Kasumi-1 (cell line): ENCODE data around the gene MLXIP.
"Not testable (repeated sequence)": the region's sequence is repeated elsewhere in the genome, so short reads cannot be mapped to it uniquely, and the experiment has no call there.

Experiments used
- DNase-seq, 2 experiments: peaks; one replicate each; lab custom pipeline; 2025; lab: John Stamatoyannopoulos, UW

The MLXIP gene

GRCh38 chr12:122078141-122079032, at the start of gene MLXIP:
Gene MLXIP (plus strand): TSS chr12:122078756. CDS start chr12:122078854, 98 bp downstream.
- peak; percentile 80 to 86 for DNase-seq

GRCh38 chr12:122028905-122029560, 49.5 kb upstream of the MLXIP start:
- no peak for DNase-seq

GRCh38 chr12:122029620-122030423, 48.7 kb upstream of the MLXIP start:
- no peak for DNase-seq

GRCh38 chr12:122030424-122031035, 48.0 kb upstream of the MLXIP start:
- DNase-seq: no peak

- DNase-seq: peak; percentile 41 to 45
Measured at GRCh38 chr12:122031342-122032216, 47.0 kb upstream of the MLXIP start.

- DNase-seq: no peak
Measured at GRCh38 chr12:122032580-122032979, 46.0 kb upstream of the MLXIP start.

GRCh38 chr12:122035292-122035691, 43.3 kb upstream of the MLXIP start:
- DNase-seq: no peak

- no peak for DNase-seq
Measured at GRCh38 chr12:122036153-122036552, 42.4 kb upstream of the MLXIP start.

- DNase-seq: no peak
Measured at GRCh38 chr12:122040579-122041386, 37.8 kb upstream of the MLXIP start.

- not testable (repeated sequence) for DNase-seq
Measured at GRCh38 chr12:122041458-122041857, 37.1 kb upstream of the MLXIP start.

- no peak for DNase-seq
Measured at GRCh38 chr12:122042910-122043309, 35.6 kb upstream of the MLXIP start.

GRCh38 chr12:122043476-122043875, 35.1 kb upstream of the MLXIP start:
- DNase-seq: no peak

GRCh38 chr12:122045262-122045661, 33.3 kb upstream of the MLXIP start:
- DNase-seq: no peak

- DNase-seq: no peak
Measured at GRCh38 chr12:122046145-122046544, 32.4 kb upstream of the MLXIP start.

- DNase-seq: no peak
Measured at GRCh38 chr12:122048151-122048550, 30.4 kb upstream of the MLXIP start.

- DNase-seq: no peak
Measured at GRCh38 chr12:122049827-122050226, 28.7 kb upstream of the MLXIP start.

GRCh38 chr12:122050706-122051105, 27.9 kb upstream of the MLXIP start:
- no peak for DNase-seq

GRCh38 chr12:122051231-122051876, 27.2 kb upstream of the MLXIP start:
- no peak for DNase-seq

GRCh38 chr12:122052285-122052684, 26.3 kb upstream of the MLXIP start:
- no peak for DNase-seq
